ENCODE results near the gene DGKD. TPM values are rescaled to one million over a fixed set of nuclear protein-coding genes. Genes with fewer than 3 reads are reported as not detected.

DGKD gene
- total RNA-seq, 2 experiments from 2014 or later: 63.2 to 76.0 TPM

DNA sequence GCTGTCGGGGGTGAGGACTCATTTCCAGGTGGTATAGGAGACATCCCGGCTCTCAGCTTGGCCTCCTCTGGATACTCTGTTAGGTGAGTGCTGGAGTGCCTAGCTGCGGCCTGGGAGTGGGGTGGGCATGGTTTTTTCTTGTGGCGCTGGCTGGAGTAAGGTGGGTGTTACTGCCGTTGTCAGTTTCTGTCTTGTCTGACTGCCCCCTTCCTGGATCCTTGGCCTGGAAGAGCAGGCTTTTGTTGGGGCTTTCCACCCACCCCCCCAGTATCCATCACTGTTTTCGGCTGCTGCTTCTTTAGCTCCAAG, 69.2 kb downstream of the DGKD start:
- Mint-ChIP-seq H3K36me3 (peaks cover 55% of the 10 kb centered on the region), H3K4me1 (peaks cover 94% of the 10 kb centered on the region), H3K4me3 (no peak overlapping the region), H3K27ac (peak overlapping the region; percentile 58), H3K9me3 (peaks cover 12% of the 10 kb centered on the region), H3K27me3 (no peaks in the 10 kb centered on the region)
- DNase-seq: no peak

GRCh38 chr2:233424154-233424951, 70.1 kb downstream of the DGKD start:
- Mint-ChIP-seq H3K27ac (peak overlapping the region; percentile 58), H3K4me3 (no peak overlapping the region), H3K4me1 (peaks cover 94% of the 10 kb centered on the region), H3K27me3 (no peaks in the 10 kb centered on the region), H3K9me3 (peaks cover 12% of the 10 kb centered on the region), H3K36me3 (peaks cover 55% of the 10 kb centered on the region)
- DNase-seq: no peak

DNA sequence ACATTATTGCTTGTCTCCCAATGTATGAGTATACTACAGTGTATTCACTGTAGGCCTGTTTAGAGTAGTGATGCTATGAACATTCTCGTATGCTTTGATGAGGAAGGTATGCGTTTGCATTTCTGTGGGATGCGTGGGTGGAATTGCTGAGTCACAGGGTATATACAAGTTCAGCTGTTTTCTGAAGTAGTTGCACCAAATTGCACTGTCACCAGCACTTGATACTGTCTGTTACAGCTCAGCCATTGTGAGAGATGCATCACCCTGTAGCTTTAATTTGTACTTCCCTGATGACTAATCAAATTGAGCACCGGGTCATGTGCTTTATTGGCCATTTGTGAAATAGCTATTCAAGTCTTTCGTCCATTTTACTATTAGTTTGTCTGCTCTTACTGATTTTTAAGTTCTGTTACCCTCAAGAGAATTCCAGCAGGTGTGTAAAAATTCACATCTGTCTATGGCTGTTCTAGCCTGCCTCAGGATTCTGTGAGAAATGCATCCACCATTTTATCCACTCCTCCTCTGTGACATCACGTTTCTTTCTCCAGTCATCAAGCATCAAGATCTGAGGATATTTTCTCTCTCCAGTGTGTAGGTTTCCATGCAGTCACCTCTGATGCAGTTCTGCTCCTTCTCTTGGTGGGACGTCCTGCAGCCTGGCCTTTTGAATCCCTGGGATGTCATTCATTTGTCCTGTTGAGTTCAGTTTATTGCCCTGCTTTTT, 72.5 kb downstream of the DGKD start:
- Mint-ChIP-seq H3K36me3 (peaks cover 60% of the 10 kb centered on the region), H3K4me1 (peaks cover 82% of the 10 kb centered on the region), H3K9me3 (peaks cover 12% of the 10 kb centered on the region), H3K27ac (peak overlapping the region; percentile 17), H3K27me3 (no peaks in the 10 kb centered on the region), H3K4me3 (no peak overlapping the region)
- peak; percentile 55 for DNase-seq

GRCh38 chr2:233428008-233428407, 73.7 kb downstream of the DGKD start:
- peak overlapping the region; percentile 19 for H3K27ac Mint-ChIP-seq
- no peaks in the 10 kb centered on the region for H3K27me3 Mint-ChIP-seq
- DNase-seq: no peak
- H3K4me3 Mint-ChIP-seq: no peak overlapping the region
- peaks cover 12% of the 10 kb centered on the region for H3K9me3 Mint-ChIP-seq
- peaks cover 76% of the 10 kb centered on the region for H3K4me1 Mint-ChIP-seq
- H3K36me3 Mint-ChIP-seq: peaks cover 60% of the 10 kb centered on the region

DNA sequence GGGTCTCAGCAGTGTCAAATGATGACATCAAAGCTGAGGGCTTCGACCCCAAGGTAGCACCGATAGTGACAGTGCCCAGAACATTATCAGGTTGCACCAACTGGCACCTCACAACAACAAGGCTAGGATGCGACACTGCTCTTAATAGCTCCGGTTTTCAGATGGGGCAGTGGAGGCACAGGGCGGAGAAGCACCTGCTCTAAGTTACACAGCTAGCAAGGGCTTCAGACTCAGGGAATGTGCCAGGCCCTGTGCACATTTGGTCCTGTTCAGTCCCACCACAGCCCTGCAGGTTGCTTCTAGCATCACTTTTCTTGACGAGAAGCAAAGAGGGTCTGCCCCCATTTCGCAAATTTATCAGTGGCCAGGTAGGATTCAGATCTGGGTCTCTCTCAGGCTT, 74.1 kb downstream of the DGKD start:
- peaks cover 75% of the 10 kb centered on the region for H3K4me1 Mint-ChIP-seq
- no peak overlapping the region for H3K4me3 Mint-ChIP-seq
- DNase-seq: no peak
- peaks cover 12% of the 10 kb centered on the region for H3K9me3 Mint-ChIP-seq
- H3K36me3 Mint-ChIP-seq: peaks cover 56% of the 10 kb centered on the region
- no peak overlapping the region for H3K27ac Mint-ChIP-seq
- no peaks in the 10 kb centered on the region for H3K27me3 Mint-ChIP-seq

- peaks cover 11% of the 10 kb centered on the region for H3K9me3 Mint-ChIP-seq
- peak overlapping the region; percentile 21 for H3K27ac Mint-ChIP-seq
- peaks cover 66% of the 10 kb centered on the region for H3K4me1 Mint-ChIP-seq
- H3K36me3 Mint-ChIP-seq: peaks cover 47% of the 10 kb centered on the region
- H3K27me3 Mint-ChIP-seq: no peaks in the 10 kb centered on the region
- H3K4me3 Mint-ChIP-seq: no peak overlapping the region
- DNase-seq: no peak
Observed at GRCh38 chr2:233429175-233429897, 75.0 kb downstream of the DGKD start.

- no peaks in the 10 kb centered on the region for H3K27me3 Mint-ChIP-seq
- H3K4me3 Mint-ChIP-seq: no peak overlapping the region
- peaks cover 65% of the 10 kb centered on the region for H3K4me1 Mint-ChIP-seq
- no peak overlapping the region for H3K27ac Mint-ChIP-seq
- H3K36me3 Mint-ChIP-seq: peaks cover 45% of the 10 kb centered on the region
- no peak for DNase-seq
- peaks cover 11% of the 10 kb centered on the region for H3K9me3 Mint-ChIP-seq
Observed at GRCh38 chr2:233430081-233430480, 75.8 kb downstream of the DGKD start.

DNA sequence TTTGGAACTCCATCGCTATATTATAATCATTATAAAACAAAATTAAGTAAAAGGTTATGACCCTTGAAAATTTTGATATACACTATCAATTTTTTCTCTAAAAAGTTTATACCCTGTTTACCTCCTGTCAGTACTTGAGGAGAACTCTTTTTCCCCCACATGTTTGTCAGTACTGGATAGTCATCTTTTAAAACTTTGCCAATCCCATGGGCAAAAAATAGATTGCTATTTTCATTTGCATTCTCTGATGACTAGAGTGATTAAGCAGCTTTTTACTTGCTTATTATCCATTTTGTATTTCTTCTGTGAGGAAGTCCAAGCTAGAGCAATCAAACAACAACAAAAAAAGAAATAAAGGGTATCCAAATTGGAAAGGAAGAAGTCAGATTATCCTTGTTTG, 76.4 kb downstream of the DGKD start:
- peaks cover 42% of the 10 kb centered on the region for H3K36me3 Mint-ChIP-seq
- H3K27ac Mint-ChIP-seq: no peak overlapping the region
- no peaks in the 10 kb centered on the region for H3K27me3 Mint-ChIP-seq
- H3K4me3 Mint-ChIP-seq: no peak overlapping the region
- H3K4me1 Mint-ChIP-seq: peaks cover 61% of the 10 kb centered on the region
- H3K9me3 Mint-ChIP-seq: peaks cover 11% of the 10 kb centered on the region
- no peak for DNase-seq

GRCh38 chr2:233433029-233433428, 78.7 kb downstream of the DGKD start:
- Mint-ChIP-seq H3K36me3 (peaks cover 21% of the 10 kb centered on the region), H3K27ac (no peak overlapping the region), H3K4me3 (no peak overlapping the region), H3K9me3 (no peaks in the 10 kb centered on the region), H3K4me1 (peaks cover 40% of the 10 kb centered on the region), H3K27me3 (no peaks in the 10 kb centered on the region)
- no peak for DNase-seq

DNA sequence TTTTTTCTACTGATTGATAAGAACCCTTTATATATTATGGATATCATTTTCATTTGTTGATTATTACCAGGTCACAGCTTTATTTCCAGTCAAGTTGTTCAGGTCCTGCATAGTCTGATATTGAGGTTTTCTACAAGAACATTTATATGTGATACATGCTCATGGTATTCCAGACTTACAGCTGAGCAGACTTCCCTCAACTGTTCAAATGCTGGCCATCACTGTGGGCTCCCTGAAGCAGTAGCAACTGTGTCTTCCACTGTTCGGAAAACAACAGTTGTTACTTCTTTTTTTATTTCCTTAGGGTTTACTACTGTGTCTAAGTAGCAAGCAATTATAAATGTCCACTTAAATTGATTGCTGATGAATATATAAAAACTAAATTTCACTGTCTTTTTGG, 79.5 kb downstream of the DGKD start:
- no peak for DNase-seq
- H3K27me3 Mint-ChIP-seq: no peaks in the 10 kb centered on the region
- peaks cover 33% of the 10 kb centered on the region for H3K4me1 Mint-ChIP-seq
- H3K9me3 Mint-ChIP-seq: no peaks in the 10 kb centered on the region
- H3K36me3 Mint-ChIP-seq: peaks cover 21% of the 10 kb centered on the region
- H3K4me3 Mint-ChIP-seq: no peak overlapping the region
- no peak overlapping the region for H3K27ac Mint-ChIP-seq

DNA sequence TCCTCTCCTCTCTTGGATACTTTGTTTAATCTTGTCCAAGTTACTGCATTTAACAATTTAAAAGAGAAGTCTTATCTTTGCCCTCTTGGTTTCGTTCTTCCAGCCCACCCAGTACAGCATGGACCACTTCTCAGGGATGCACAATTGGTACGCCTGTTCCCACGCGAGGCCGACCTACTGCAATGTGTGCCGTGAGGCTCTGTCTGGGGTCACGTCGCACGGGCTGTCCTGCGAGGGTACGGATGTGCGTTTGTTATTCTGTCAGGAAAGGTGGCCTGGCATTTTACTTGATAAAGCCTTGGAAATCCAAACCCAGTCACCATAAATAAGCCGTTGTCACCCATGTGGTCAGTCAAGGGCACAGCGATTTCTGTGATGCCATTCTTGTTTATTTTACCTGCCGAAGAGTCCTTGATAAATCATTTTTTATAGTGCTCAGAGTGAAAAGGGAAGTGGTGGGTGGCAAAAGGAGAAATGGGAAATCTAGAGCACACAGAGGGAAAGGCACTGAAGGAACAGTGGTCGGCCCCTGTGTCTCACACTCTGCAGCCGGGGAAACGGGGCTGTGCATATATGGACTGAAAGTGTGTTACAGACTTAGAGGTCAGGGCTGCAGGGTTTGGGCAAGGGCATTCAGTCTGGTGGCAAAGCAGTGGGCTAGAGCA, 80.5 kb downstream of the DGKD start:
- Mint-ChIP-seq H3K27me3 (no peaks in the 10 kb centered on the region), H3K36me3 (peaks cover 26% of the 10 kb centered on the region), H3K4me3 (no peak overlapping the region), H3K4me1 (peaks cover 23% of the 10 kb centered on the region), H3K9me3 (no peaks in the 10 kb centered on the region), H3K27ac (no peak overlapping the region)
- DNase-seq: no peak

DNA sequence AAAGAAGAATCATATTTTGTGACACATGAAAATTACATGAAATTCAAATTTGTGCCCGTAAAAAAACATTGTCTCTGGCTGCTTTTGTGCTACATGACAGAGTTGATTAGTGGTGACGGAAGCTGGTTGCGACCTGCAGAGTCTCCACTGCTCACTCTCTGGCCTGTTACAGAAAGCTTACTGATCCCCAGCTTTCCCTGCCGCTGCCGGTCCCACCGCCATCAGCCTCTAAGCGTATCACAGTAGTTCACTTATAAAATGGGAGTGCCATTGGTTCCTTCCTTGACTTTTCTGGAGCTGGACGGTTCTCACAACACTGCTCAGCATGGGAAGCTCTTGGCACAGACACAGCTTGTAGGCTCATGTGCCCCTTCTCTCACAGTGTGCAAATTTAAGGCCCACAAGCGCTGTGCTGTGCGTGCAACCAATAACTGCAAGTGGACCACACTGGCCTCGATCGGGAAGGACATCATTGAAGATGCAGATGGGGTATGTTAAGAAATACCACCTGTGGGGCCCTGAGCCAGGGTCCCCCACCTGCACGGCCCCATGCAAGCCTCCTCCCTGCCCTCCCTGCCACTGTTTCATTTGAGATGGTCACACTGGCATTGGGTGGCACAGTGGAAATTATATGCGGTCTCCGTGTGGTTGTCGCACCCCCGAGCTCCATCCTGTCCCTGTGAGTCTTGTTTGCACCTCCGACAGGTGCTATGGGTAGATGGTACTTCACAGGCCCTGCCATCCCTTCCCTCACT, 81.3 kb downstream of the DGKD start:
- no peaks in the 10 kb centered on the region for H3K9me3 Mint-ChIP-seq

GRCh38 chr2:233436191-233436581, 81.9 kb downstream of the DGKD start:
- no peaks in the 10 kb centered on the region for H3K27me3 Mint-ChIP-seq
- no peaks in the 10 kb centered on the region for H3K9me3 Mint-ChIP-seq
- DNase-seq: no peak
- no peak overlapping the region for H3K27ac Mint-ChIP-seq
- peaks cover 21% of the 10 kb centered on the region for H3K36me3 Mint-ChIP-seq
- no peak overlapping the region for H3K4me3 Mint-ChIP-seq
- peaks cover 19% of the 10 kb centered on the region for H3K4me1 Mint-ChIP-seq

More for the DNA sequence above, 81.3 kb downstream of the DGKD start:
- no peaks in the 10 kb centered on the region for H3K27me3 Mint-ChIP-seq
- H3K4me3 Mint-ChIP-seq: no peak overlapping the region
- peak overlapping the region; percentile 48 for H3K27ac Mint-ChIP-seq
- peaks cover 23% of the 10 kb centered on the region for H3K36me3 Mint-ChIP-seq
- H3K4me1 Mint-ChIP-seq: peaks cover 18% of the 10 kb centered on the region
- DNase-seq: no peak

GRCh38 chr2:233436691-233437438, 82.6 kb downstream of the DGKD start:
- H3K36me3 Mint-ChIP-seq: peaks cover 16% of the 10 kb centered on the region
- H3K27ac Mint-ChIP-seq: no peak overlapping the region
- no peak for DNase-seq
- no peaks in the 10 kb centered on the region for H3K9me3 Mint-ChIP-seq
- peaks cover 21% of the 10 kb centered on the region for H3K4me1 Mint-ChIP-seq
- H3K27me3 Mint-ChIP-seq: no peaks in the 10 kb centered on the region
- no peak overlapping the region for H3K4me3 Mint-ChIP-seq
